Omental fat pad (tissue), 4 donors: ENCODE measurements around the gene TNIK. TPM values are rescaled to one million over a fixed set of nuclear protein-coding genes. Genes with fewer than 3 reads are reported as not detected.
"Not testable (repeated sequence)": the region's sequence is repeated elsewhere in the genome, so short reads cannot be mapped to it uniquely, and the experiment has no call there.

Experiments used
- ATAC-seq: fragments of 150-250 bp; one replicate; pipeline ENCODE4 v1.9.1; 2016; ENCODE audit warnings: mild to moderate bottlenecking, moderate library complexity; ENCODE audit not compliant: low FRiP score
- DNase-seq: peaks from one replicate; pipeline ENCODE4 v3.0.0-alpha.2; 2019; ENCODE audit warnings: low spot score
- total RNA-seq, 4 donors: library from RNA; depleted of rRNA; stranded (reverse); fragments of >200 nt; gene quantifications; one replicate each; pipeline ENCODE4 v1.1.0, GENCODE V29; 2016
- TF ChIP-seq, protein P1 (sequence below), 3 donors: fragments of 450-650 bp; IDR thresholded peaks; one replicate each; pipeline ENCODE4 v1.5.1; 2016 to 2017; ENCODE audit warnings: antibody characterized with exemption in 3 of 3, mild to moderate bottlenecking in 3 of 3, moderate library complexity in 2 of 3

The TNIK gene
- total RNA-seq, 4 donors from 2014 or later: 3.9 to 12.8 (median 6.5) TPM

DNA sequence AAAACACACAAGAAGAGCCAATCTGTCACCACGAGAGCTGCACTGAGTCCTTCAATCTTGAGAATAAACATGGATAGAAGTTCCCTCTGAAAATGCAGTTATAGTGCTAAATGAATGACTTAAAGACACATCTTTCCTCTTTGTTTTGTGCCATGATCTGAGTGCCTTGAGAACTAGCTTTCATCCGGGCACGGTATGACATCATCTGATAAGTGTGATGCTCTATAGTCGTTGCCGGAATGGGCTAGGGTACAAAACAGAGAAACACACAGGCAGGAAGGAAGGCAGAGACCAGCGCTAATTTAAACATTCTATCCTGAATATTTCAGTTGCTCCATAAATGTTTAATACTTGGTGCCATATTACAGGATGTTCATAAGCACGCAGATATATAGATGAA lies 146.5 kb downstream of the TNIK start:
- TF ChIP-seq, protein P1, sequence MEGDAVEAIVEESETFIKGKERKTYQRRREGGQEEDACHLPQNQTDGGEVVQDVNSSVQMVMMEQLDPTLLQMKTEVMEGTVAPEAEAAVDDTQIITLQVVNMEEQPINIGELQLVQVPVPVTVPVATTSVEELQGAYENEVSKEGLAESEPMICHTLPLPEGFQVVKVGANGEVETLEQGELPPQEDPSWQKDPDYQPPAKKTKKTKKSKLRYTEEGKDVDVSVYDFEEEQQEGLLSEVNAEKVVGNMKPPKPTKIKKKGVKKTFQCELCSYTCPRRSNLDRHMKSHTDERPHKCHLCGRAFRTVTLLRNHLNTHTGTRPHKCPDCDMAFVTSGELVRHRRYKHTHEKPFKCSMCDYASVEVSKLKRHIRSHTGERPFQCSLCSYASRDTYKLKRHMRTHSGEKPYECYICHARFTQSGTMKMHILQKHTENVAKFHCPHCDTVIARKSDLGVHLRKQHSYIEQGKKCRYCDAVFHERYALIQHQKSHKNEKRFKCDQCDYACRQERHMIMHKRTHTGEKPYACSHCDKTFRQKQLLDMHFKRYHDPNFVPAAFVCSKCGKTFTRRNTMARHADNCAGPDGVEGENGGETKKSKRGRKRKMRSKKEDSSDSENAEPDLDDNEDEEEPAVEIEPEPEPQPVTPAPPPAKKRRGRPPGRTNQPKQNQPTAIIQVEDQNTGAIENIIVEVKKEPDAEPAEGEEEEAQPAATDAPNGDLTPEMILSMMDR (IDR thresholded peaks at IDR 0.05): no peak
- no peak for DNase-seq
- ATAC-seq: no peak

DNA sequence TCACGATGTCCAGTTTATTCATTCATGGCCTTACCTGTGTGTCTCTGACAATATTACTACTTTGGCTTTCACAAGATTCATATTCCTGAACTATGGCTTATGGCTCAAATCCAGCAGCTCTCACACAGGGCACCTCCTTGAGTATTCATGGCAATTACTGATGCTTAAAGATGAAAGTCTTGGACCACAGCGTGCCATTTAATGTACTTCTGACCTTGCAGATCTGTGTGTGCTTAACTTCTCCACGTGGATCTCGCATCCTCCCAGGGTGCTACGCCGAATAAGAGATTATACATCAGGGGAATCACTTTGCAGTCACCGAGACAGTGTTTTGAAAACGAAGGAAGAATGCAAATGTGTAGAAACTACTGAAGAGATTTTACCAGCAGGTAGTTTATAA lies 147.5 kb downstream of the TNIK start:
- ATAC-seq: no peak
- TF ChIP-seq, protein P1 (IDR thresholded peaks at IDR 0.05): no peak
- DNase-seq: no peak

DNA sequence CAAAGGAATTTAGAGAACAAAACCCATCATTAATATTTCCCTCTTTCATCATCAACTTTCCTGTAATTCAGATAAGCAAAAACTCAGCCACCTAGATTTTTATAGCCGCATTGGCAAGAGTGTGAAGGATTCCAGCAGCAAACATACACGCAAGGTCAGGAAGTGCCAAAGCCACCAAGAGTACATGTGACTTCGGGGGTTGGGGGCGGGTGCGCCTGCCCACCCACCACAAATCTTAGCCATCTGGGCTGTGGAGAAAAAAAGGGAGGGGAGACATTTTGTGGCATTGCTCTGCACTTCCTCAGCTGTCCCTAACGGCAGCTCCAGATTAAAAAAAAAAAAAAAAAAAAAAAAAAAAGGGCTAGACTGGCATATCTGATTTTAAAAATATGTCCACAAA lies 148.4 kb downstream of the TNIK start:
- DNase-seq (no peak), ATAC-seq (no peak)
- TF ChIP-seq, protein P1 (IDR thresholded peaks at IDR 0.05): no peak

DNA sequence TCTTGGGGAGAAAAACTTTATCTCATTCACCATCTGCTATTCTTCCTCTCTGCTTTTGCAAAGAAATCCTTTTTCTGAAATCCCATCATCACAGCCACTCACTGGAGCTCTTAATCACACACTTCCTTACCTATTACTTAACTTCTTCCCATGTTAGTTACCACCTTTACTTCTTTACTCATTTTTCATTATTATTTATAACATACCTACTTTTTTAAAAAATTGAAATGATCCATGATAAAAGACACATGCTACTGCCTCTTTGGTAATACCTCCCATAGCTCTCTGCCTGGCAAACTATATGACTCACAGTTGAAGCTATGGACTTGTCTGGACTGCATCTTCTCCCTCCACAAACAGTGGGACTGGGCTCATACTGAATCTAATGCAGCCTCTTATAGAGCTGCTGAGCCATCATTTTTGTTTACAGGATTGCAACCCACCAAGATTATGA lies 150.3 kb downstream of the TNIK start:
- DNase-seq (no peak), ATAC-seq (no peak)

DNA sequence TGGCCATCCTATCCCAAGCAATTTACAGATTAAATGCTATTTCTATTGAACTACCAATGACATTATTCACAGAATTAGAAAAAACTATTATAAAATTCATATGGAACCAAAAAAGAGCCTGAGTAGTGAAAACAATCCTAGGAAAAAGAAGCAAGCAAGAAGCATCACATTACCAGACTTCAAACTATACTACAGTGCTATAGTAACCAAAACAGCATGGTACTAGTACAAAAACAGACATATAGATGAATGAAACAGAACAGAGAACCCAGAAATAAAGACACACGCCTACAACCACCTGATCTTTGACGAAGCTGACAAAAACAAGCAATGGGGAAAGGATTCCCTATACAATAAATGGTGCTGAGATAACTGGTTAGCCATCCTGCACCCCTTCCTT lies 152.2 kb downstream of the TNIK start:
- DNase-seq (no peak), ATAC-seq (no peak)
- TF ChIP-seq, protein P1 (IDR thresholded peaks at IDR 0.05): no peak

More for the DNA sequence above, 150.3 kb downstream of the TNIK start:
- TF ChIP-seq, protein P1 (IDR thresholded peaks at IDR 0.05): no peak

DNA sequence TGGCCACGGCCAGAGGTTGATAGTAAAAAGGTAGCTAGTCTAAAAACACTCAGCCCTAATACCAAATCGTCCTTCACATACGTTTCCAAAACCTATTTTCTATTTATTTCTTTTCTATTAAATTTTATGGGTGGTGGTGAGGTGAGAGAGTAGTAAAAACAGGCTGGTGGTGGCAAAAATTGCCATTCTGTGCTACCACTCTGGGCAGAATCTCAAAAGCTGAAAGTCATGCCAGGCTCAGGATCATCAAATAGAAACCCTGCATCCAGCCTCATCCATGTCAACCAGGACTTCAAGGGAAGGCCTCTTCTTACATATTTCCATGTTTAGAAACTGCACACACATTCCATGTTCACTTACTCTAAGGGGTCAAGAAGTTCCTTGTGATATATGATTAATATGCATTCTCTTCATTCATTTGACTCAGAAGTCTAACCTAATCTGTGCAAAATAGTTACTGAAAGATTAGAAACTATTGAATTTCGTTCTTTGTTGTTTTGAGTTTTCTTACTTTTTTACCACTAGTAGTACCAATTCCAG lies 153.1 kb downstream of the TNIK start:
- TF ChIP-seq, protein P1 (IDR thresholded peaks at IDR 0.05): no peak
- ATAC-seq: no peak
- DNase-seq: no peak

DNA sequence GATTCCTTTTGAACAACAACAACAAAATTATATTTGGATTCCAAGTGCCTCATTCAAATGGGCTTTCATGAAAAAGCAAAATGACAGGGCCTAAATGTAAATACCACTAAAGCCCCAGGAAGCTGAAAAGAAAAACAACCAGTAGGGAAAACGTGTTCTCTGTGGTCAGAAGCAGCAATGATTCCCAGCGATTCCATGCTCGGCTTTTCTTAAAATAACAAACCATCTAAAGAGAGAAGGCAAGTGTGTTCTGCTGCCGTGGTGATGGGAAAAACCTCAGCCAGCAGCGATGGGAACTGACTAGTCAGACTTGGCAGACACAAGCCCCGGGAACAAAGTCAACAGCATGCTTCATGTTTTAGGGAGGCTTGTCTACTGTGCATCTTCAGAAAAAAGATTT lies 153.6 kb downstream of the TNIK start:
- ATAC-seq (no peak), DNase-seq (no peak)
- TF ChIP-seq, protein P1 (IDR thresholded peaks at IDR 0.05): no peak

DNA sequence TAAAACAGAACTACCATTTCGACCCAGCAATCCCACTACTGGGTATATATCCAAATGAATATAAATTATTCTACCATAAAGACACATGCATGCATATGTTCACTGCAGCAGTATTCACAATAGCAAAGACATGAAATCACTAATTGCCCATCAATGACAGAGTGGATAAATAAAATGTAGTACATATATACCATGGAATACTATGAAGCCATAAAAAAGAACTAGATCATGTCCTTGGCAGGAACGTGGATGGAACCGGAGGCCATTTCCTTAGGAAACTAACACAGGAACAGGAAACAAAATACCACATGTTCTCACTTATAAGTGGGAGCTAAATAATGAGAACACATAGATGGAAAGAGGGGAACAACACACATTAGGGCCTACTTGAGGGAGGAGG lies 154.4 kb downstream of the TNIK start:
- not testable (repeated sequence) for DNase-seq, ATAC-seq

DNA sequence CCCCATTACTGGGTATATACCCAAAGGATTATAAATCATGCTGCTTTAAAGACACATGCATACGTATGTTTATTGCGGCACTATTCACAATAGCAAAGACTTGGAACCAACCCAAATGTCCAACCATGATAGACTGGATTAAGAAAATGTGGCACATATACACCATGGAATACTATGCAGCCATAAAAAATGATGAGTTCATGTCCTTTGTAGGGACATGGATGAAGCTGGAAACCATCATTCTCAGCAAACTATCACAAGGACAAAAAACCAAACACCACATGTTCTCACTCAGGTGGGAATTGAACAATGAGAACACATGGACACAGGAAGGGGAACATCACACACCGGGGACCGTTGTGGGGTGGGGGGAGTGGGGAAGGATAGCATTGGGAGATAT lies 155.7 kb downstream of the TNIK start:
- DNase-seq, ATAC-seq: not testable (repeated sequence)

DNA sequence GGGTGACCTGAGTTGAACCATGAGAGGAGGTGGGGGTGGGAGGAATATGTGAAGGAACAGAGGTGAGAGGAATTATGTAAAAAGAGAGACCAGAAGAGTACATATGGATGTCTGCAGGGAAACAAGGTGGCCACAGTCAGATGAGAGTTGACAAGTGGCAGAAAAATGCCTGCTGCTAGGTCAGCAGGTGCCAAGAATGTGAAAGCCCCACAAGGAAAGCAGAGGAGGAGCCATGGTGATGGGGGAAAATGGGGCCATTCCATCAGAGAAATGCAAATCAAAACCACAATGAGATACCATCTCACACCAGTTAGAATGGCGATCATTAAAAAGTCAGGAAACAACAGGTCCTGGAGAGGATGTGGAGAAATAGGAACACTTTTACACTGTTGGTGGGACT lies 156.2 kb downstream of the TNIK start:
- not testable (repeated sequence) for DNase-seq, ATAC-seq
